ENCODE data around the gene SND1. TPM values are rescaled to one million over a fixed set of nuclear protein-coding genes. Genes with fewer than 3 reads are reported as not detected.

The SND1 gene
- total RNA-seq, 1 donor from 2014 or later: 232 TPM

GRCh38 chr7:128076196-128076795, 424.3 kb downstream of the SND1 start:
- Histone ChIP-seq H3K27me3 (ENCODE audit: control insufficient read depth, insufficient read depth, low read length) (no peaks in the 10 kb centered on the region), H3K4me3 (ENCODE audit: low read depth, low read length) (no peak overlapping the region), H3K36me3 (ENCODE audit: control insufficient read depth, insufficient read depth, low read length) (peaks cover 27% of the 10 kb centered on the region)
- no peak for DNase-seq (ENCODE audit: low read depth)
- no peak for TF ChIP-seq CTCF (IDR thresholded peaks at IDR 0.05; ENCODE audit: insufficient read depth, low read length, severe bottlenecking)
- FAIRE-seq: no peak

- Histone ChIP-seq H3K36me3 (ENCODE audit: control insufficient read depth, insufficient read depth, low read length) (peaks cover 31% of the 10 kb centered on the region), H3K27me3 (ENCODE audit: control insufficient read depth, insufficient read depth, low read length) (no peaks in the 10 kb centered on the region), H3K4me3 (ENCODE audit: low read depth, low read length) (no peak overlapping the region)
- TF ChIP-seq CTCF (IDR thresholded peaks at IDR 0.05; ENCODE audit: insufficient read depth, low read length, severe bottlenecking): no peak
- no peak for FAIRE-seq
- no peak for DNase-seq (ENCODE audit: low read depth)
Observed at GRCh38 chr7:128076796-128077271, 424.8 kb downstream of the SND1 start.

DNA sequence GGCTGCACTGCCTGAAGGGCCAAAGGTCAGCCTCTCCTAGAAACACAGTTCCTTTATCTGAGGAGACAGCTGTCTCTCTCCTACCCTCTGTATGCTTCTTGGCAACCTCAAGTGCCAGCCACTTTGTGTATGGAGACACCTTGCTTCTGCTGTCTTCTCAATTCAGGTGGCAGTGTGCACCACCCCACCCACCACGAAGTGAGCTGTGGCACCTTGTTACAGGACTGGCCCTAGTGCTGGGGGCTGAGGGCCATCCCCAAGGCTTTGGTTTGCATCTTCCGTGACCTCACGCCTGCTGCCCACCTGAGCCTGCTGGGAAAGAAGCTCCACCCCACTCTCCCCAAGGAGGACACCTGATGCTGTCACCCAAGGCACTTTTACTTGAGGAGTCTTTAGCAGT, 426.3 kb downstream of the SND1 start:
- Histone ChIP-seq H3K4me3 (ENCODE audit: low read depth, low read length) (no peak overlapping the region), H3K36me3 (ENCODE audit: control insufficient read depth, insufficient read depth, low read length) (peaks cover 37% of the 10 kb centered on the region), H3K27me3 (ENCODE audit: control insufficient read depth, insufficient read depth, low read length) (no peaks in the 10 kb centered on the region)
- DNase-seq (ENCODE audit: low read depth) (no peak), FAIRE-seq (peak; percentile 52)
- no peak for TF ChIP-seq CTCF (IDR thresholded peaks at IDR 0.05; ENCODE audit: insufficient read depth, low read length, severe bottlenecking)

DNA sequence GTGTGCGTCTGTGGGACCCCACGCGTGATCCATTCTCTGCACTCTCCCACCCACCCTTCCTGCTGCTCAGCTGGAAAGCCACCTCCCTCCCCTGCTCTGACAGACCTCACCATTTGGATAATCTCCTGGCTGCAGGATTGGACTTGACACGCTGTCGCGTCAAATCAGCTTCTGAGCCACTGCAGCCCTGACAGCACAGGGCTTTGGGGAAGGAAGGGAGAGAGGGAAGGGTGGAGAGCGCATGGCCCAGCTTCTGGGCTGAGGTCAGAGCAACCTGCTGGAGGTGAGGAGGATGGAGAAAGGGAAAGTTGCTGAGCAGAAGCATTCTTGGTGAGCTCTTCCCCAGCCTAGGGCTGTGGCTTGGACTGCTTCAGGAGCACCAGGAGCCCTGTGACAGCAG, 428.2 kb downstream of the SND1 start:
- H3K36me3 ChIP-seq (ENCODE audit: control insufficient read depth, insufficient read depth, low read length): peaks cover 41% of the 10 kb centered on the region
- DNase-seq (ENCODE audit: low read depth) (no peak), FAIRE-seq (peak; percentile 18)

DNA sequence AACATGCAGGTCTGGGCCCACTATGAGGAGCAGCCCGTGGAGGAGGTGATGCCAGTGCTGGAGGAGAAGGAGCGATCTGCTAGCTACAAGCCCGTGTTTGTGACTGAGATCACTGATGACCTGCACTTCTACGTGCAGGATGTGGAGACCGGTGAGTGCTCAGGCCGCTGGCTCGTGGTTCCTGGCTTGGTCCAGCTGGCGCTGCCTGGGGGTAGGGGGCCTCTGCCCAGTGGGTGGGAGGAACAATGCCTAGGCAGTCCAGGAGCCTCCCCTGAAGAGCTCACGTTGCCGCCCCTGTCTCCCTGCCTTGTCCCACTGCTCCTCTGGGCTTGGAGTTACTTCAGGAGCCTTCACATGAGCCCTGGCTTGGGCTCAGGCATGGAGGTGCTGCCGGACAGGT, 429.4 kb downstream of the SND1 start:
- Histone ChIP-seq H3K36me3 (ENCODE audit: control insufficient read depth, insufficient read depth, low read length) (peaks cover 39% of the 10 kb centered on the region), H3K27me3 (ENCODE audit: control insufficient read depth, insufficient read depth, low read length) (no peaks in the 10 kb centered on the region), H3K4me3 (ENCODE audit: low read depth, low read length) (no peak overlapping the region)
- no peak for TF ChIP-seq CTCF (IDR thresholded peaks at IDR 0.05; ENCODE audit: insufficient read depth, low read length, severe bottlenecking)
- DNase-seq (ENCODE audit: low read depth) (no peak), FAIRE-seq (no peak)

More for the DNA sequence above, 428.2 kb downstream of the SND1 start:
- no peak for TF ChIP-seq CTCF (IDR thresholded peaks at IDR 0.05; ENCODE audit: insufficient read depth, low read length, severe bottlenecking)
- Histone ChIP-seq H3K27me3 (ENCODE audit: control insufficient read depth, insufficient read depth, low read length) (no peaks in the 10 kb centered on the region), H3K4me3 (ENCODE audit: low read depth, low read length) (no peak overlapping the region)

DNA sequence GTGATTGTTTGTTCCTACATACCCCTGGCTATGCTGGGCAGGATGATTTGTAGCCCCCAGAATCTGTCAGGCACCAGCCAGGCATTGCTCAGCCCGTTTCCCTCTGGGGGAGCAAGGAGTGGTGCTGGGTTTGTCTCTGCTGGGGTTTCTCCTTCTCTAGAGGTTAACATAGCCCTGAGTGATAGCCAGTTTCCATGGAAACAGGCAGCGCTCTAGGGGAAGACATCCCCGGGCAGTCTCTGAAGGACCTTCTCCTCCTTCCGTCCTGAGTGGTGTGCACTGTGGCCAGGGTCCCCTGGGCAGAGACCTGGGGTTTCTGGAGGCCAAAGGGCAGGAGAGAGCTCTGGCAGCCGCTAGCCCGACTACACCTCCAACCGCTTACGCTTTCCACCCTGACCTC, 429.8 kb downstream of the SND1 start:
- no peak for TF ChIP-seq CTCF (IDR thresholded peaks at IDR 0.05; ENCODE audit: insufficient read depth, low read length, severe bottlenecking)
- peaks cover 39% of the 10 kb centered on the region for H3K36me3 ChIP-seq (ENCODE audit: control insufficient read depth, insufficient read depth, low read length)
- FAIRE-seq: no peak
- no peaks in the 10 kb centered on the region for H3K27me3 ChIP-seq (ENCODE audit: control insufficient read depth, insufficient read depth, low read length)
- DNase-seq (ENCODE audit: low read depth): no peak
- no peak overlapping the region for H3K4me3 ChIP-seq (ENCODE audit: low read depth, low read length)

Measured in bronchial epithelial cell (primary cell).